HG03139 (cell line): ENCODE measurements around the gene PGAP3.

Experiments
- ATAC-seq: cut with Tn5 transposase; IDR thresholded peaks from one replicate; pipeline ENCODE4 v1.9.1; 2021; ENCODE audit not compliant: unreplicated experiment

PGAP3 gene

DNA sequence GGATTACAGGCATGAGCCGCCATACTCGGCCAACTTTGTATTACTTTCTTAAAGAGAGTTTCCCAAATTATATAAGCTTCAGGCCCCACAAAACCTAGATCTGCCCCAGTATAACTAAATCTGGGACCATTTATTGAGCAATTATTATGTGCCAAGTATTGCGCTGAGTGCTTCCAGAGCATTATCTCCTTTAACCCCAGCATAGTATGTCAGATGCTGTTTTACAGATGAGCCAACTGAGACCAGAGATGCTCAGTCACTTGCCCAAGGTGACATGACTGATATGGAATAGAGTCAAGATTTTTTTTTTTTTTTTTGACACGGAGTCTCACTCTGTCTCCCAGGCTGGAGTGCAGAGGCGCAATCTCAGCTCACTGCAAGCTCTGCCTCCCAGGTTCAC is 10.1 kb upstream of the PGAP3 start:
- ATAC-seq = no peak

DNA sequence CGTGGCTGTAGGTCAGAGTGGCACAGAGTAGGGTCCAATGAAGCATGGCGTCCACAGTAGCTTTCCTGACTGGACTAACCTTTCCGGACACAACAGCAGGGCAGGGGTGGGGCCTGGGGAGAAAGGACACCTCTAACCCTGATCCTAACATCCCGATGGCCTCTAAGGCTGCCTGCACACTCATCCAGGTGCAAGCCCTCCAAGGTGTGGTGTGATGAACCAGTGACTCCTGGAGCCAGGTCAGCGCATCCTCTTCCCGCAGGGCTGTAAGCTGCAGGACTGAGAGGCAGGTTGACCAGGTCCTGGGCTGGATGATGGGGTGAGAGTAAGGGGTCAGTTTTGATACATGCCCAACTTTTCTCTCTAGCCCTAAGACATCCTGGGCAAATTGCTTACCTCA is 8.9 kb upstream of the PGAP3 start:
- no peak for ATAC-seq

DNA sequence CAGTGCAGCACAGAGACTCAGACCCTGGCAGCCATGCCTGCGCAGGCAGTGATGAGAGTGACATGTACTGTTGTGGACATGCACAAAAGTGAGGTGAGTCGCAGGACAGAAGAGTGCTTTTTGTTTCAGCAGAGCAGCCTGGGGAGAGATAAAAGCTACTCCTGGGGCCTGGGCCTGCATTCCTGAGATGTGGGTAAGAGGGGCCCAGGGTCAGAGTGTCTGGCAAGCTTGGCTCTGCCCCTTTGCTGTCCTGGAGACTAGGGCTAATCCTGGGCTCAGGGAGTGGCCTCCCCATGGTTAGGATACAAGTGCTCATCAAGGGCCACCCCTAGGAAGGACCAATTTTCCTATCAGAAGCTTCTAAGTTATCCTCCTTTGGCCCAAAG is 7.2 kb upstream of the PGAP3 start:
- no peak for ATAC-seq

DNA sequence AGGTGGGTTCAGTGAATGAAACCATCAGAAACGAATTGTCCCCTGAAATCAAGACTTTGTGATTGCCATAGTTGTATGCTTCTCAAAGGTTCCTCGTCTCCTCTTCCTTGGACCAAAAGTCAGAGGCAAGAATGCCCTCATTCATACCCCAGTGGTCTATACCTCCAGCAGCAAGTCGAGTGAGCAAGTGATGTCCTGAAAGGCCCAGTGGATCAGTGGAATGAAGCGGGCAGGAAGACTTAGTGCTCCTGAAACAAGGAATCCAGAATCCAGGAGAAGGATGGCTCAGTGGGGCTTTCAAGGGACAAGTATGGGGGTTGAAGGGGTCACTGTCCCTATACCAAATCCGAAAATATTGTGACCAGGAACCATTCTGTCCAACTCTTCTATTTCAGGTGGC is 6.7 kb upstream of the PGAP3 start:
- no peak for ATAC-seq

DNA sequence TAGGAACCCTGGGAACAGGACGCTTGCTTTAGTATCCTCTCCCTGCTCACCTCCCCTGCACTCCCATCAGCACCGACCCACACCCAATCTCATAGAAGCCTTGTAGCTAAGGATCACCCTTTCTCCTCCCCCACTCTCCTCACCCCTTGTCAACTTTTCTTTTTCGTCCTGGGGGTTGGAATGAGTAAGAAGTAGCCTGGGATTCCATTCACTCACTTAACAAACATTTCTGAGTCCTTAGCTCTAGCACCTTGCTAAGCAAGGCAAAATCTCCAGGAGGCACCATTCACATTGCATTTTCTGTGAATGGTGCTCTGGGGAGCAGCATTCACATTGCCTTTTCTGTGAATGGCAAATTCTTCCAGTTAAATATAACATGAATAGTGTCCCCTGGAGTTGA is 1.1 kb upstream of the PGAP3 start:
- no peak for ATAC-seq

DNA sequence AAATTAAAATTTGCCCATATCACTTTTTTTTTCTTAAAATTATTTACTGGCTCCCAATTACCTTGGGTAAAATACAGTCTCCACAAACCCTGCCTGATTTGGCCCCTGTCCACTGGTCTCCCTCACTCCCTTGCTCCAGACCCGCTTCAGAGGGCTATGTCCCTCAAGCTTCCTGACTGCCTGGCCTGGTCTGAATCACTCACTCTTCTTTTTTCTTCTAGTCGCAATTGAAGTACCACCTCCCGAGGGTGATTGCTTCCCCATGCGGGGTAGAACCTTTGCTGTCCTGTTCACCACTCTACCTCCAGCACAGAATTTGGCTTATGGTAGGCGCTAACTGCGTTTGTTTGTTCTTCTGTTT is 598 bp upstream of the PGAP3 start:
- ATAC-seq = no peak

DNA sequence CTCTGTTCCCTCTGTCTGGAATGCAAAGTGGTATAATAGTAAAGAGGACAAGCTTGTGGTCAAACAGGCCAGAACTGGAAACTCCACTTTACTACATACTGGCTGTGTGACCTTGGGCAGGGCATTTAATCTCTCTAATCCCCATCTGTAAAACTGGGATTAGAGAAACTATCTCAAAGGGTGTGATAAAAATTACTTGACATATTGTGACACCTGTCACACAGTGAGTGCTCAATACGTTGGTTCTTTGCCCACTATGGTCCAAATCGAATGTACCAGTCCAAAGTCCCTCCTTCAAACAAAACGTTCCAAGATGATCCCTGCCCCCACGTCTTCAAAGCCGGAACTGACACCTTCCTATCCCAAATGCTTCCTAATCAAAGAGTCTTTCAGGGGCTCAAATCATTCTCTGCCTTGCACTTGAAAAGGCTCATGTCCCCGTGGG is 734 bp downstream of the PGAP3 start:
- ATAC-seq = no peak

DNA sequence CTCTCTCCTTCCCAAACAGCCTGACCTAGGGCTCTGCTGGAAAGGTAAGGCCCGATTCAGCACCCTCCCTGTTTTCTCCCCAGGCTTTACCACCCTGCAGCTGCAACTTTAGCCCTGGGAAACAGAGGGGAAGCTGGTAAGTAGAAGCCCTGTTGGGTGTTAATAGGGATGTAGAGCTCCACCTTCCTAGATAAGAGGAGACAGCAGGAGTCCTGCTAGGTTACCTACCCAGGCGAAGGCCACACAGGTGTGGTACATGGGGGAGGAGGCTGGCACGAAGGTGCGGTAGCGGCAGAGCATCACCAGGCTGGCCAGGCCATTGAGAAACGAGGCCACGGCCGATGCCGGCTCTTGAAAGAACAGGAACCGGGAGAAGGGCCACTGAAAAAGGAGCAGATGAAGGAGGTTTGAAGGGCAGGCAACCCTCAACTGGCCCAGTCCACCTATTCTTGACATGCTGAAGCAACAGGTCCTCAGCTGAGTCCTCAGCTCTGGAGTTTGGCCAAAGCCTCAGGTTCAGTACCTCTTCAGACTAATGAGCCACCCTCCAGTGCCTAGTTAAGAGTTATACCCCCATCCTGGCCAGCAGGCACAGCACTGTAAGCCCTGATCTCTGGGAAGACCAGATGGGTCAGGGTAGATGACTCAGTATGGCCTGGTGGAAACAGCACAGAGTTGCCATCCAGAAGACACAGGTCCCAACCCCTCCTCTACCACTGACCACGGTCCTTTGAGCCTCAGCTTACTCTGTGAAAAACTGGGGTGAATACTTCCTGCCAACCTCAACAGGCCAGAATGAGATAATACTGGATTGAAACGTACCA is 3.3 kb downstream of the PGAP3 start:
- no peak for ATAC-seq

DNA sequence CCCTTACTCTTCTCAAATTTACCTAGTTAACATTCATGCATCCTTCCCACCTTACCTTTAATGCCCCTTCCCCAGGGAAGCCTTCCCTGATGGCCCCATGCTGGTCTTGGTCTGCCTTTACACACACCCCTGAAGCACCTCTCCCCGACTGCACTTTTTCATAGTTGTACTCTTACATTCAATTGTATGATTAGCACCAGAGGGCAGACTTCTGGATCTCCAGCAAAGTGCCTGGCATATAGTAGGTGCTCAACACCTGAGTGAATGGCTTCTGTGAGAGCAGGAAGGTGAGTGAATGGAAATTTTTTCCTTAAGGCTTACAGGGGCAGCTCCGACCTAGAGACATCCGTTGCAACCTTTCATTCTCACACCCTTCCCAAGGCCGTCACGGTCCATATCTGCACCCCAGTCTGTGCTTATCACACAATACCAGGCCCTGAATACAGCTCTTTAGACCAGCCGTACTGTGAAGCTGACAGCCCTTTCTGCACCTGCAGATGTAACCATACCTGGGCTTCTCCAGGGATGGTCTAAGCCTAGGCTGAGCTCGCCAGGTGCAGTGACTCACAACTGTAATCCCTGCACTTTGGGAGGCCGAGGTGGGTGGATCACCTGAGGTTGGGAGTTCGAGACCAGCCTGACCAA is 4.4 kb downstream of the PGAP3 start:
- no peak for ATAC-seq

DNA sequence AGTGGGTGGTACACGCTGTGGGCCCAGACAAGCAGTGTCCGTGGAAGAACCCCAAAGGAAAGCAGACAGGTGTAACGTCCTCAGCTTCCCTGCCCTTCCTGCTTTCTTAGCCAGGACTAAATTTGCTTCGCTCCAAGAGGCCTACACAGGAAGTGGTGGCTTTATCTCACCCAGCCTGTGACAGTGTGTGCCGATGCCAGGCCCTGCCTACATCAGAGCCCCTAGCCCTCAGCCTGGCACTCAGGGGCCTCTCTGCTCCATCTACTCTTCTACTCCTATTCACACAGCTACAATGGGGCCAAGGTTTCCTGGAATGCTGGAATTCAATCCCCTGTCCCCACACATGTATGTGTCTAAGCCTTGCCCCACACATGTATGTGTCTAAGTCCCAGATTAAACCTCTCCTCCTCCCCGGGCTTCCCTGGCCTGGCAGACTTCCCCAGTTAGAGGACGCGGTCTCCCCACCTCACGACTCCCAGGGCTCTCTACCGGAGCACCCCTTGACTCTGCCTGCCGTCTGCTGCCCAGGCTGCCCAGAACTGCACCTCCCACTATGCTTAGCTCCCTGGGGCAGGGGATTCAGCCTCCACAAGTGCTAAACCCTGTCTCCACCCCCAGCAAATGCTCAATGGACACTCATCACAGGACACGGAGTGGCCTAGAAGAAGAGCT is 8.2 kb downstream of the PGAP3 start:
- ATAC-seq = no peak

DNA sequence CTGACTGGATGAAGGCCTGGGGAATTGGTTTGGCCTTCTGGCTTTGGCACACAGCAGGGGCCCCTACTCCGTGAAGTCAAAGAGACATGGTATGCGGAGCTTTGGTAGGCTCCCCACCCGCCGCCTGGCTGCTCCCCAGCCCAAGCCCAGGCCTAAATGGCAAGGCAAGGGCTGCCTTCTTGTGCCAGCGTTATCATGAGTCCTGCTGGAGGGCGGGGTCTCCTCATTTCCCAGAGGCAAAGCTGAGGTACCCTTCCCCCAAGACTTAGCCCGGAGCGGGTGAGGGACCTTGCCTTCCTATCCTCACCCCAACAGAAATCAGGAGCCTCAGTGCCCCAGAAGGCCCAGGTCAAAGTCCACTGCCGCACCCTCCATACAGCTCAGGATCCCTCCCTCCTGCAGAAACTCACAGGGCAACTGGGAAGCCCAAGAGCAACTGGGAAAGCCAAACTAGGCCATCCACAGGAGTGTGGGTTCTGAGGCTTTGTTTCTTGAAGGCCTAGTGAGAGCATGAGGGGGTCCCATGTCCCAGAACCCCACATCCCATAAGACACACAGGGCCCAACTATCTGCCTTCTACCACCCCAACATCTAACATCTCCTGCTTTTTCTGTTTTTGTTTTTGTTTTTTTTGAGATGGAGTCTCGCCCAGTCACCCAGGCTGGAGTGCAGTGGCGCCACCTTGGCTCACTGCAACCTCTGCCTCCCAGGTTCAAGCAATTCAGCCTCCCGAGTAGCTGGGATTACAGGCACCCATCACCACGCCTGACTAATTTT is 9.3 kb downstream of the PGAP3 start:
- ATAC-seq = no peak

DNA sequence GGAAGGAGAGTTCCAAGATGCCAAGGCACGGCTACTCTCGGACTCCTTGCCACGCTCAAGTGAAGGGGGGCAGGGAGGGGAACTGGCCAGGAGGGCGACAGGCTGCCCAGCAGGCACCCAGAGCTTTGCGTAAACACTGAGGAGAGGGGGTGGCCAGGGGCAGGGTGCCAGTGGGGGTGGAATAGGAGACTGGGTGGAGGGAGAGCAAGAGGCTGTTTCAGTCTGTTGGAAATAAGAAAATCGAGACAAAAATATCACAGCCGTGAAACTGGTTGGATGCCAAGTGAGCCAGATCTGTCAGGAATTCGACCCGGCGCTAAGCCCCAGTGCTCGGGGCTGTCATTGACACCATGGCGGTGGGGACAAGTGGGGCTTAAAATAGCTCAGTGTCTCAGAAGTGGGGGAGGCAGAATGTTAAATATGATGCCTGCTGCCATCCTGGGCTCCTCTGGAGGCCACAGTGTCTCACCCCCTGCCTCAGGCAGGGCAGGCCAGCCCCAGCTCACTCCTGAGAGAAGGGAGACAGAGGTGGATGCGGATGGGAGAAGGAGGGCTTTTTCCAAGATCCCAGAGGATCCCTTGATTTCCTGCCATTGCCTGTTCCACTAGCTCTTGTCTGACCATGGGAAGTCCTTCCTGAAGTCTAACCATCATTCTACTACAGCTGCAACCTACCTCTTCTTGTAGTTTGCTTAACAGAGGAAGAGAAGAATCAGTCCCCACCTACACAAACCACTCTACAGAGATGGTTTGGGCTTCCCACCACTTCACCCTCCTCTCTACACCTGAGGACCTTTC is 10.1 kb downstream of the PGAP3 start:
- no peak for ATAC-seq

DNA sequence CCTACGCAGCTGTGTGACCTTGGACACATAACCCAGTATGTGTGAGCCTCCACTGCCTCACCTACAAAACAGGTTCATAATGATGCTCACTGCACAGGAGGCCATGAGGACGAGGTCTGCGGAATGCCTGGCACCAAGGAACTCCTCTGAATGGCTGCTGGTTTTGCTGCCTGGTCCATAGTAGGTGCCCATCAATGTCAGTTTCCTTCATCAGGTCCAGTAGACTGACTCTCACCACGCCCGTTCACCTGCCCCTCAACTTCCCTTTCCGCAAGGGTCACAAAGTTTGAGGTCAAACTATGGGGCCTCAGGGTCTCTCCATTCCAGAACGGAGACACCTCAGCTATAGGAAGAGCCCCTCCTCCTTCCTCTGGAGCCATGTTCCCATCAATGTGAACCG is 10.8 kb downstream of the PGAP3 start:
- no peak for ATAC-seq

DNA sequence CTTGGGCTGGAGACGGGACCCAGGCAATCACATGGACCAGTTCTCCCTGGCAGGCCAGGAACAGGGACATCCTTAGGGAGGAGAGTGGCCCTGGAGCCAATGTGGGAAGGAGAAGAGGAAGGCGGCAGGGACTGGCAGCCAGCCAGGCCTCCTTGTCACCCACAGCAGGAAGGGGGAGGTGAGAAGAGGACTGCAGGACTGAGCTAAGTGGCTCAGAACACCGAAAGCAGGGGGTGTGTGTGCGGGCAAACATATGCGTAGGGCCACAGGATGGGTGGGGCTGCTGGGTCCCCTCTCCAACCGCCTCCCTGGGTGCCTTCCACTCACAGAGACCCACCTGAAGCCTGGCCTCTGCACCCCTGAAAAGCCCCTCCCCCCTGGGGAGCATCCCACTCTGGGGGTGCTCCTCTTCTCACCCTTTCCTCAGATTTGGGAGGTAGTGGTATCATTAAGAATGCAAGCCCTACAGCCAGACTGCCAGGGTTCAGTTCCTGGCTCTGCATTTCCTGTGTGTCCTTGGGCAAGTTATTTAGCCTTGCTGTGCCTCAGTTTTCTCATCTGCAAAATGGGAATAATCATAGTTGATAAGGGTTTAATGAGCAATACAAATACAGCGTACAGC is 11.5 kb downstream of the PGAP3 start:
- no peak for ATAC-seq

DNA sequence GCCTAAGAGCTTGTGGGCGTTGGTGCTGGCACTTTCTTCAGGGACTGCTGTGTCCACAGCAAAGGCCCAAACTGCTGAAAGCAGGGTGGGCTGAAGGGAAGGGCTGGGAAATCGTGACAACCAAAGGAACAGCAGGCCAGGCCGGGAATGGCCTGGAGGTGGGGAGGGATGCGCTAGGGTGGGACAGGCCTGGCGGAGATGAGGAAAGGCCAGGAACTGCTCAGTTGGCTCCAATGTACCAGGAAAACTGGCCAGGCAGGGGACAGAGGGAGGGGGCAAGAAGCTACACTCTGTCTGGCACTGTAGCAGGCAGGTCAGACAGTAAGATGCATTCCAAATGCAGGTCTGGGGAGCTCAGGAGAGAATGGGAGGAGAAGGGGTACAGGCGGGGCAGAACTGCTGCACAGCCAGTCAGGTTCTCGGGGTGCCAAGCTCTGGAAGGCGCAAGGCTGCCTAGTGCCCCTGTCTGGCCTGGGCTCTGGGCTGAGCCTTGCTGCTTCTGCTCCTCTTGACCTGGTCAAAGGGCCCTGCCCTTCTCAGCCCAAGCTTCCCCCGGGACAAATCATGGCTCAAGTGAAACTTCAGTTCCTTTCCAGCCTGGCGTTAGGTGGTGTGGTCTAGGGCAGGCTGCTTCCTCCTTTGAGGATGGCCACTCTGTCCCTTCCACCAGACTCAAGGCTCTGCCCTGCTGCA is 12.3 kb downstream of the PGAP3 start:
- ATAC-seq = no peak

DNA sequence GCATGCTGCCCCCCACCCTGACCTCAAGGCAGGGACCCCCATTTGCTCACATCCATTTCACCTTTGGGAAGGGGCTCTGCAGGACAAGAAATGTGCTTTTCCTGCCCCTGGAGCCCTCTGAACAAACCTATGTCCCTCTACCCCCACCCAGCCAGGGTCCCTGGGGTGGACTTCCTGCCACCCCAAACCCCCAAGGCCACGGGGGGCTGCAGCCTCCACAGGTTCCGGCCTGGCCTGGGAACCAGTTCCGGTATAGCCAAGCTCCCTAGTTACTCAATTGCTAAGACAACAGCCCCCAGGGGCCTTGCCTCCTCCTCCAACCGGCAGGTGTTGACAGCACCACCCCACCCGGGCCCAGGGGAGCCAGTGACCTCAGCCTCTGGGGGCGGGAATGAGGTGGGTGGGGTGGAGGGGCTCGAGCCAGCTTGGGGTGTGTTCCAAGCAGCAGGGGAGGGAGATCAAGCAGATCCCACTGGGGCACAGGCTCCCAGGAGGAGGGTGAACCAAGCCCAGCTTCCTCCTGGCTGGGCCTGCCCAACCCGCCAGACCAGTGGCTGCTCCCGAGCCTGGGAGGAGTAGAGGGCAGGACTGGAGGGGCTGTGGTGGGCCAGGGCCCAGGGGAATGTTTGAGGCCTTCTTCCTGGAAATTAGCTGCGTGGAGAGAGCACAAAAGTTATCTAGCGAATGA is 13.0 kb downstream of the PGAP3 start:
- no peak for ATAC-seq

DNA sequence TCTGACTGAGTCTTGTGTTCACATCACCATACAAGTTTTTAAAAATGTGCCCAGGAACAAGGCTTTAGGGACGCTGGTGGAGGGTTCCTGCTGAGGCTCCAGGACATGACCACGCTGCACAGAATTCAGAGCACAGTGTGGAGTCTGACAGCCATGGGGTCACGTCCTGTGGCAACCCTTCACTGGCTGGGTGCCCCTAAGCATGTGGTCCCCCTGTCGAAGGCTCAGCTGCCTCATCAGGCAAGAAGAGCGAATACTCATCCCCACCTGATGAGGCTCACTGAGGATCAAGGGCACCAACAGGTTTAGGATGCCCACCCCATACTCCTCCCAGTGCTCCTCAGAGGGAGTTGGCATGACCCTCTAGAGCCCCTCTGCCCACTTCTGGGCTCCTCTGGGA is 13.7 kb downstream of the PGAP3 start:
- no peak for ATAC-seq

DNA sequence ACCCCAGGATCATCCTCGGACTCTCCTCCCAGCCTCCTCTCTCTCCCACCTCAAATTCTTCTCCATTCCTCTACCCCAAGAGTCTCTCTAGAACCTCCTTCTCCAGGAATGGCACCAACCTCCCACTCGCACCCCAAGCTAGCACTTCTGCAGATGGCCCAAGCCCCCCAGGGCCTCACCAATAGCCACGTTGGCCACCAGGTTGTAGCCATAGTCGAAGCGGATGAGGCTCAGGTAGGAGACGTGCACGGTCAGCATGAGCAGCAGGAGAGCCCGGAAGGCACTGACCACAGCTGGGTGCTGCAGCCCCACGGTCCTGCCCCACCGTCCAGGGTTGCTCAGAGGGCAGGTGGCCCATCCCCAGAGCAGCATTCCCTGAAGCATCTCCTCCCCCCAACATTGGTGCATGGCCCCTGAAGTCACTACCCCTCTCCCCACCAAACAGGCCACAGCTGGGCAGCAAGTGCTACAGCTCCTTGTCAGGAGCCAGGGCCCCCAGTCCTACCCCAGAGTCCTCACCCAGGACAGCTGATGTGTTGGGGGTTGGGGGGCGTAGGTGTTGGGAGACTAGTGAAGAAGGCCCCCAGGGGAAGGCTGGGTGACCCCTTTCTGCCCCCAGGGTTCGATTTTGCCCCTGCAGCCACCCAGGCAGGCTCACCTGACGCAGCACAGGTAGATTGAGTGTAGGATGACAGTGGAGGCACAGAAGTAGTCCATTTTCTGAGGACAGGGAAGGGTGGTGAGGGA is 14.3 kb downstream of the PGAP3 start:
- ATAC-seq = no peak
